Stomach smooth muscle (tissue), 2 donors: ENCODE data around the gene SLC35E3.

Experiments used
- H3K27ac ChIP-seq: one replicate; pipeline ENCODE4 v1.7.0; 2013; ENCODE audit warnings: mild to moderate bottlenecking, low read length, inconsistent platforms
- H3K27me3 ChIP-seq, 2 donors: one replicate each; pipeline ENCODE4 v1.7.0; 2013; ENCODE audit warnings: low read length in 2 of 2; ENCODE audit not compliant: insufficient read depth in 2 of 2, control insufficient read depth in 1 of 2
- H3K36me3 ChIP-seq, 2 donors: one replicate each; pipeline ENCODE4 v1.7.0; 2013; ENCODE audit warnings: low read length in 2 of 2; ENCODE audit not compliant: control insufficient read depth in 2 of 2, insufficient read depth in 2 of 2
- H3K4me1 ChIP-seq: one replicate; pipeline ENCODE4 v1.7.0; 2013; ENCODE audit warnings: low read length; ENCODE audit not compliant: control insufficient read depth, insufficient read depth
- H3K4me3 ChIP-seq, 2 donors: one replicate each; pipeline ENCODE4 v1.7.0; 2013; ENCODE audit warnings: low read length in 2 of 2
- H3K9ac ChIP-seq, 2 donors: one replicate each; pipeline ENCODE4 v1.7.0; 2013; ENCODE audit warnings: low read length in 2 of 2, mild to moderate bottlenecking in 1 of 2
- H3K9me3 ChIP-seq, 2 donors: one replicate each; pipeline ENCODE4 v1.7.0; 2013; ENCODE audit warnings: low read length in 2 of 2; ENCODE audit not compliant: control insufficient read depth in 2 of 2
- donor health status: healthy.
- donor health status: Pancreatic carcinoma.

The SLC35E3 gene

GRCh38 chr12:68827895-68828671 lies 82.1 kb downstream of the SLC35E3 start:
- H3K36me3 ChIP-seq: peaks cover 19 to 53% of the 10 kb centered on the region in 2 donors
- H3K4me1 ChIP-seq: peaks cover 2% of the 10 kb centered on the region
- H3K27ac ChIP-seq: no peak overlapping the region
- H3K4me3 ChIP-seq: no peak overlapping the region
- H3K9ac ChIP-seq: no peak overlapping the region
- H3K27me3 ChIP-seq: no peaks in the 10 kb centered on the region
- H3K9me3 ChIP-seq: no peaks in the 10 kb centered on the region

DNA sequence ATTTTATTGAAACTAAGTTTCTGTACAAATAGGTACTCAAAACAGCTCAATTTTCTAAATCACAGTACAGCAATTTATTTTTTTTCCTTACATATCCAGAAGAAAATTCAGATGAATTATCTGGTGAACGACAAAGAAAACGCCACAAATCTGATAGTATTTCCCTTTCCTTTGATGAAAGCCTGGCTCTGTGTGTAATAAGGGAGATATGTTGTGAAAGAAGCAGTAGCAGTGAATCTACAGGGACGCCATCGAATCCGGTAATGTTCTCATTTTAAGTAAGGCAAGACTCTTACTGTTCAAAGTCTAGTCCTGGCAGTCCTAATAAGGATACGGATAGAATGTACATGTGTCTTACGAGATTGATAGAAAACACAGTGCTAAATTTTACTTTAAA lies 82.7 kb downstream of the SLC35E3 start:
- Histone ChIP-seq H3K9me3 (no peaks in the 10 kb centered on the region), H3K4me1 (peaks cover 2% of the 10 kb centered on the region), H3K4me3 (no peak overlapping the region), H3K27ac (no peak overlapping the region), H3K27me3 (no peaks in the 10 kb centered on the region), H3K36me3 (peaks cover 19 to 50% of the 10 kb centered on the region in 2 donors), H3K9ac (no peak overlapping the region)
